GM19035 (cell line): ENCODE measurements around the gene DNMT1.
"Not testable (repeated sequence)": the region's sequence is repeated elsewhere in the genome, so short reads cannot be mapped to it uniquely, and the experiment has no call there.

Source experiments
- ATAC-seq: cut with Tn5 transposase; IDR thresholded peaks from one replicate; pipeline ENCODE4 v1.9.1; 2021; ENCODE audit not compliant: unreplicated experiment

Gene DNMT1

GRCh38 chr19:10194500-10195198, at the start of gene DNMT1:
Gene DNMT1, minus strand, starts transcription at chr19:10194953. Its CDS starts 54 bp downstream, at chr19:10194899.
- peak; percentile 79 for ATAC-seq

DNA sequence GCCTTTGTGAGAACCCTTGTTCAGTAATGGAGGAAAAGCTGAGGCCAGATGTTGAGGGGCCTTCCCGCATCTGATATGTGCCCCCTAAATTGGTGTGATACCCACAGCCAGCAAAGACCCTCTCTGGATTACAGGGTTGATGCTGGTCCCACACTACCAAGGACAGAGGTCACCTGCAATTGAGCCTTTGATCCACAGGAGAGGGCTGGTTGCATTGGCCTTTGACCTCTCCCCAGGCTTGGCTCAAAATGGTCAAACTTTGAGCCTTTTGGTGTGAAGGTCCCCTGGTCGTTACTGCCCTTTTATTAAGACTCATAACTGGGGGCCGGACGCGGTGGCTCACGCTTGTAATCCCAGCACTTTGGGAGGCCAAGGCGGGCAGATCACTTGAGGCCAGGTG, 48.9 kb upstream of the DNMT1 start:
- ATAC-seq = no peak

- not testable (repeated sequence) for ATAC-seq
Observed at GRCh38 chr19:10241826-10242449, 47.2 kb upstream of the DNMT1 start.

DNA sequence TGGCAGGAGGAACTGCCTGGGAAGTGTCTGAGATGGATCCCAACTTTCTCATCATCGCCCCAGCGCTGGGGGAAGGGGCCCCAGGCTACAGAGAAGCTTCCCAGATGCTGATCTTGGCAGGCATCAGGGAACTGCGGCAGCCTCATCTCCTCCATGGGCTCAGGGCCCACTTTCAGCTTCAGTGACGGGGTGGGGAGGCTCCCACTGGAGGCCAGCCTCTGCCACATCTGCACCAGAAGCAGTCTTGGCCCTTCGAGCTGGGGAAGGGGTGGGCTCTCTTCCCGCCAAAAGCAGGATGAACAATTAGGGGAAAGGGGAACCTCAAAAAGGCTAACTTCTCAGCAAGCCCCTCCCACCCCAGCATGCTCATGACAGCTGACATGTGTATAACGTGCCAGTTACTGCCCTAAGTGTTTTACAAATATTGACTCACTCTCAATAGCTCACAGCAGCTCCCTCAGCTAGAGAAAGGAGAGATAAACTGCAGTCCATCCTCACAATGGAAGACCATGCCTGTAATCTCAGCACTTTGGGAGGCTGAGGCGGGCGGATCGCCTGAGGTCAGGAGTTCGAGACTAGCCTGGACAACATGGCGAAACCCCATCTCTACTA, 43.5 kb upstream of the DNMT1 start:
- no peak for ATAC-seq

DNA sequence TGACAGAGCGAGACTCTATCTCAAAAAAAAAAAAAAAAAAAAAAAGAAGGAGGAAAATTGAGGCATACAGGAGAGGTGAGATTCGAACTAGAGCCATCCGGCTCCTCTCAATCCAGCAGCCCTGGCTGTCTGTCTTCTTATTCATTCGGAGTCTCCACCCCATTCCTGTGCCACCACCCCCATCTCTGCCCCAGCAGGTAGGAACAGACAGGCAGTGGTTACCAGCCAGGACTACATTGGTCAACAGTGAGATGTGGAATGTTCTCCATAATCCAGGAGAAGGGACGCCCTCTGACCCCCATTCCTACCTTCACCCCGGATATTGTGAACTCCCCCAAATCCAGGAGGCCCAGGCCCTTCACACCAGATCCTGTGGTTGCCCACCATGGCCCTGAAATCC, 42.9 kb upstream of the DNMT1 start:
- ATAC-seq = no peak

DNA sequence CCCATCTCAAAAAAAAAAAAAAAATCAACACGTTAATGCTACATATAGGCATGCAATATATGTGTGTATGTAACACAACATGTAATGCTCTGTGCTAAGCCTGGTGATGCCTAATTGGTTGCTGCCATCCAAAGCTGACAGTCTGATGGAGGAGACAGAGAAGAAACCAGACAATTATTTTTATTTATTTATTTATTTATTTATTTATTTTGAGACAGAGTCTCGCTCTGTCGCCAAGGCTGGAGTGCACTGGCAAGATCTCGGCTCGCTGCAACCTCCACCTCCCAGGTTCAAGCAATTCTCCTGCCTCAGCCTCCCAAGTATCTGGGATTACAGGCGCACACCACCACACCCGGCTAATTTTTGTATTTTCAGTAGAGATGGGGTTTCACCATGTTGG, 40.7 kb upstream of the DNMT1 start:
- not testable (repeated sequence) for ATAC-seq

DNA sequence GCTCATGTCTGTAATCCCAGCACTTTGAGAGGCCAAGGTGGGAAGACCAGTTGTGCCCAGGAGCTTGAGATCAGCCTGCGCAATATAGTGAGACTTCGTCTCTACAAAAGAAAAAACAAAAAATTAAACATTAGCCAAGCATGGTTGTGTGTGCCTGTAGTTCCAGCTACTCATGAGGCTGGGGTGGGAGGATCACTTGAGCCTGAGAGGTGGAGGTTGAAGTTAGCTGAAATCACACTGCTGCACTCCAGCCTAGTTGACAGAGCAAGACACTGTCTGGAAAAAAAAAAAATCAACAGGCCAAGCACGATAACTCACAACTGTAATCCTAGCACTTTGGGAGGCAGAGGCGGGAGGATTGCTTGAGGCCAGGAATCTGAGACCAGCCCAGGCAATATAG, 40.2 kb upstream of the DNMT1 start:
- no peak for ATAC-seq

DNA sequence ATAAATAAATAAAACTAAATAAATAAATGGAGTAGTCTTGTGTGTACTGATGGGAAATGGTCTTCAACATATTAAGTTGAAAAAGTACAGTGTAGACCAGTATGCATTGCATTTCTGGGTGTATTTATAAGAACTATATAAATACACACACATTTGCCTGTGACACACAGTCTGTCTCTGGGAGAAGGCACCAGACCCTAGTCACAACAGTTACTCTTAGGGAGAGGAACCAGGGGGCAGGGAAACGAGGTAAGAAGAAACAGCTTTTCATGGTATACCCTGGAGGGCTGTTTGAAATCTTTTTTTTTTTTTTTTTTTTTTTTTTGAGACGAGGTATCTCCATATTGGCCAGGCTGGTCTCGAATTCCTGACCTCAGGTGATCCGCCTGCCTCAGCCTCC, 39.2 kb upstream of the DNMT1 start:
- ATAC-seq = no peak

- no peak for ATAC-seq
Observed at GRCh38 chr19:10231612-10232228, 37.0 kb upstream of the DNMT1 start.

DNA sequence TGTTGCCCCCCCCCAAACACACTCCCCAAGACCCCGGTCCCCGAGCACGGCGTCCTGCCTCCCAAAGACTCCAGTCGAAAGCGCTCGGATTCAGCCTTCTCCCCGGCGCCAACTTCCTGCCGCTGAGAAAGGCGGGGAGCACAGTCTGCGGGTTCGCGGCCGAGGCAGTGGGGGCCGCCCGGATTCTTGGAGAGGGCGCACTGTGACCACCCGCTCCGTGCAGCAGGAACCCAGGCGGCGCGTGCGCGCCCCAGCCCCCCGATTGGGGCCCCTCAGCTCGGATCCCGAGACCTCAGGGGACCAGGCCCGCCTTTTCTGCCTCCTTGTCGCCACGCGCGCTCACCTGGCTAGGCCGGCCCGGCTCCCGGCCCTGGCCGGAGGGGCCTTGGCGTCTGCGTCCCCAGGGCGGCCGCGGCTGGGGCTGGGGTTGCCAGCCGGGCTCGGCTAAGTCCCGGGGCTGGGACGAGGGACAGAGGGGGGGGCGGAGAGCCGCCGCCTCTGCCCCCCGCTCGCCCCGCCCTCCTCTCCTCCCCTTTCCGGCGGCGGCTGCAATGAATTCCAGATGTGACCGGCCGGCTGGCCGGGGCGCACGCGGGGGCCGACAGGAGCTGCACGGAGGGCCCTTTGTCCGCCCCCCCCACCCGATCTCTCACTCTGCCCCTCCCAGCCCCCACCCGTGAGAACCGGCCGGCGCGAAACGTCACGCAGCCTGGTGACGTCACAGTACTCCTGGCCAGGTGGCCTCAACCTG, 36.3 kb upstream of the DNMT1 start, which contains the start of gene S1PR2:
S1PR2 (minus strand) TSS at position 471 of the 751 bp plus-strand sequence. CDS start 6,426 bp downstream, outside the sequence.
- peak; percentile 37 for ATAC-seq

- no peak for ATAC-seq
Observed at GRCh38 chr19:10230173-10230860, 35.6 kb upstream of the DNMT1 start.

GRCh38 chr19:10228920-10229319, 34.2 kb upstream of the DNMT1 start:
- ATAC-seq = no peak

- ATAC-seq = no peak
Observed at GRCh38 chr19:10228393-10228792, 33.6 kb upstream of the DNMT1 start.

GRCh38 chr19:10227026-10227971, 32.5 kb upstream of the DNMT1 start:
- ATAC-seq = no peak

DNA sequence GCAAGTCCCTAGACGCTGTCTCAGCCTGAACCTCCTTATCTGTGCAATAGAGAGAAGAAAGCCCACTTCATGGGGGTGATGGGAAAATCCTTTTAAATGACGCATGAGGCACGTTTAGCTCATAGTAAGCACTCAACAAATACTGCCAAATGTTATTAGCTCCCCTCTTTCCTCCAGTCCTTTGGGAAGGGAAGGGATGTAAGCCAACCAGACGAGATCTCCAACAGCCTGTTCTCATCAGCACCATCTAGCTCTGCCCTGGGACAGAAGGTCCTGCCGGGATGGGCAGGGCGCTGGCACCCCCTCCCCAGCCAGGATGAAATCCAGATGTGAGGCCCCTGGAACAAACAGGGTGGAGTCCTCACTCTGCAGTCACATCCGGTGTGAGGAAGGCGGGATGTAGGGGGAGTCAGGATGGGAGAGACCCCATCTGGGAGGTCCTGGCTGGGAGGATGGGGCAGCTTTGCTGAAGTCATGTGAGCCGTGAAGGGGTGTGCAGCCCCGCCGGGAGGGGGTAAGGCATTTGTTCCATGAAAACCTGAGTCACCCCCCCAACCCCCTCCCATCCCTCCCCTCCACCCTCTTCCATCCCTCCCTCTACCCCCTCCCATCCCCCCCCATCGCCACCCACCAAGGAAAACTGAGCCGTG, 31.7 kb upstream of the DNMT1 start:
- ATAC-seq = no peak

GRCh38 chr19:10226021-10226375, 31.2 kb upstream of the DNMT1 start:
- ATAC-seq = no peak

DNA sequence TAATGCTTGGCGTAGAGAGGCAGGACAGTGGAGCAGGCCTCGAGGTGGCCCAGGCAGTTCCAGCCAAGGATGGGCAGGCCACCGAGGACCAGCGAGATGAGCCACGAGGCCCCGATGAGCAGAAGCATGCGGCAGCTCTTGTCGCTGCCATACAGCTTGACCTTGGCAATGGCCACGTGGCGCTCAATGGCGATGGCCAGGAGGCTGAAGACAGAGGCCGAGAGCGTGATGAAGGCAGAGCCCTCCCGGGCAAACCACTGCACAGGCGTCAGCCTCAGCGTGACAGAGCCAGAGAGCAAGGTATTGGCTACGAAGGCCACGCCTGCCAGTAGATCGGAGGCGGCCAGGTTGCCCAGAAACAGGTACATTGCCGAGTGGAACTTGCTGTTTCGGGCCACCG, 29.6 kb upstream of the DNMT1 start:
- no peak for ATAC-seq

- ATAC-seq = no peak
Observed at GRCh38 chr19:10223488-10224213, 28.9 kb upstream of the DNMT1 start.
